GM18508 (cell line): ENCODE data around the gene CC2D2A.

Source experiments
- ATAC-seq: cut with Tn5 transposase; IDR thresholded peaks from one replicate; pipeline ENCODE4 v1.9.1; 2021; ENCODE audit warnings: moderate number of reproducible peaks; ENCODE audit not compliant: insufficient read depth, unreplicated experiment

Gene CC2D2A

DNA sequence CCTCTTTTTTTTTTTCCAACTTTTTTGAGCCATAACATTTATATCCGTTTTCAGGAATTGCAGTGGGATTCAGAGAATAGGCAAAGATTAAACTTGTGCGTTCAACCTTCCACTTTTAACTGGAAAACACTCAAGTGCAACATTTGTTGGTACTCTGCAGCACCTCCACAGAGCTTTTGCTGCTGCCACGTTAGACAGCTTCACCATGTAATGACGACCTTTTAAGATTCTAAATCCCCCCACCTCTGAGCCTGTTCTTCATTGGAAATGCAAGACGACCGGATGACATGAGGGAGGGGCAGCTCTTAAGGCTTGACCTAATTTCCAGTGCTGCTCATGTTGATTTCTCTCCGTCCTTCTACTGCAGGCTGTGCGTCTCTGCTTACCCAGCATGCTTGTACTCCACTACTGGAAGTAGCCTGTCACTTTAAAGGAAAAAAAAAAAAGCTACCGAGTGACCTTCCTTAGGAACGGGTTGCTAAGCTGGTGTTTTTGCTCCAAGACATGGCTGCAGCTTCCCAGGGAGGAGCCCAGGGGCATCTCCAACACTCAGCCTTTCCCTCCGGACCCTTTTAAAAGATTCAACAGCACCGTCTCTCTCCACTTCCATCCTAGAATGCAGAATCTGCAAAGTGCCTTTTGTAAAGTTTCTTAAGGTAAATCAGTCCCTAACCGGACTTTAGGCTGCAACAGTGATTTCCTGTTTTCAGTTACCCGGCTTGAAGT, at the start of gene CC2D2A:
TSS of gene CC2D2A (plus strand) at position 481 of the 726 bp plus-strand sequence. CDS start 6,051 bp downstream, outside the sequence.
- no peak for ATAC-seq

GRCh38 chr4:15420642-15421041, 49.0 kb upstream of the CC2D2A start:
- no peak for ATAC-seq

- no peak for ATAC-seq
These were observed 46.4 kb upstream of the CC2D2A start for GRCh38 chr4:15423285-15423711.

DNA sequence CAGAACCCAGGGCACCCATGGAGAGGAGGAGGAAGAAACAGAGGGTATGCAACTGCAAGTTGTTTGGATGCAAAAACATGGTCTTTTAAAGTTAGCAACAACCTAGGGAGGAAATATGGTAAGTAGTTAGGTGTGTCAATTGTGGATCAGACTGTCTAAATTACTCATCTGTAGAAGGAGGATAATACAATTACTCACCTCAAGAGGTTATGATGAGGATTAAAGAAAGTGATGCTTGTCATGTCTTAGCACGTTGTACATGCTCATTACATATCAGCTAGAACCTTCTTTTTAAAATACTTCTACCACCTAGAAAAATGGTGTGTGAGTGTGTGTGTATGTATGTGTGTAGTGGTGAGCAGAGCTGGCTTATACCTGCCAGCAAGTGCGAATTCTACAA, 44.2 kb upstream of the CC2D2A start:
- no peak for ATAC-seq

DNA sequence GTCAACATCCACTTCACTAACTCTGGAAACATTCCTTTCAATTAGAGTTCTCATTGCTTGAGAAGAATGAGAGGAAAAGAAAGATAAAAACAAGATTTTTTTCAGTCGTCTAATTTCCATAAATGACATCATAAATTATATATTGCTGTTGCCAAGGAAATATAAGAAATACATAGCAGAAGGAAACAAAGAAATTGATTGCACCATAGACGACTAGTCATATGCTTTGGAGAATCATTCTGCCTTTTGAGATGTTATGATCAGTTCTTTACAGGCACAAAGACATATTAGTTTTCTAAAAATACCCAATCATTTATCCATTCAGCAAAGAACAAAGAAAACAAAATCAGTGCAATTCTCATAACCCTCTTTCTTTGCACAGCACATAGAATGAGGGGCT, 42.5 kb upstream of the CC2D2A start:
- no peak for ATAC-seq

GRCh38 chr4:15427701-15428100, 42.0 kb upstream of the CC2D2A start, which contains the start of gene C1QTNF7:
C1QTNF7 (plus strand) TSS chr4:15428033; CDS start chr4:15435744, 7,711 bp downstream.
- ATAC-seq: no peak

DNA sequence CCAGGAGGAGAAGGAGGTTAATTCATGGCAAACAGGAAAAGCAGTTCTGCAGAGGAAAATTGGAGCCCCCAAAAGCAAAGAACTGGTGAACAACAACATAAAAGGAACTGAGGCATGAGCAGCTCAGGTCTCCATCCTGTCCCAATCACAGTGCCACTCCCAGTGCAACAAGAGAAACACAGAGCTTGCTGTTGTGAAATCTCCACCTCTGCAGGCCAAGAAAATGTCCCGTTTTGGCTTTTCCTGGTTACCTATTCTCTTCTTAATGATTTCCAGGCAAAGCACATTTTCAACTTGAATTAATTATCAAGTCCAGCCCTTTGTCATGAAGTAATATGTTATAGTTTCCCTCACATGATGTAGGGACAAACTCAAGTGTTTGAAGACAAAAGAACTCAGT, 41.1 kb upstream of the CC2D2A start:
- ATAC-seq: no peak

GRCh38 chr4:15434091-15434490, 35.6 kb upstream of the CC2D2A start:
- ATAC-seq: no peak

DNA sequence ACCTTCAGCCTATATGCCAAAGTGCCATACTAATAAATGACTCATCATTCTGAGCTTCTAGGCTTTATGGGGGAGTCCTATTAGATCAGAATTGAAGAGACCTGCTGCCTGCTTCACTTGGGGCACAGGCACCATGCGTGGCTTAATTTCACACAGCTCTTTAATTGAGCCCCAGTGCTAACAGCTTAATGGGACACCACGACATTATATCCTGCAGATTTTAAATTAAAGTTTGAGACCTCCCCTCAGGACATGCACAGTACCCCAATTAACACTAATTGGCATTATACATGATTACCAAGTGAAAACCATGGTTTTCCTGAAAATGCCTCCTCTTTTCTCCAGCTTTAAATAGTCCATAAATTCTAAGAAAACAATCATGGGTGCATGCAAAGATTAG, 35.0 kb upstream of the CC2D2A start:
- ATAC-seq: no peak

- ATAC-seq: no peak
These were observed 33.2 kb upstream of the CC2D2A start for GRCh38 chr4:15436513-15436912.

DNA sequence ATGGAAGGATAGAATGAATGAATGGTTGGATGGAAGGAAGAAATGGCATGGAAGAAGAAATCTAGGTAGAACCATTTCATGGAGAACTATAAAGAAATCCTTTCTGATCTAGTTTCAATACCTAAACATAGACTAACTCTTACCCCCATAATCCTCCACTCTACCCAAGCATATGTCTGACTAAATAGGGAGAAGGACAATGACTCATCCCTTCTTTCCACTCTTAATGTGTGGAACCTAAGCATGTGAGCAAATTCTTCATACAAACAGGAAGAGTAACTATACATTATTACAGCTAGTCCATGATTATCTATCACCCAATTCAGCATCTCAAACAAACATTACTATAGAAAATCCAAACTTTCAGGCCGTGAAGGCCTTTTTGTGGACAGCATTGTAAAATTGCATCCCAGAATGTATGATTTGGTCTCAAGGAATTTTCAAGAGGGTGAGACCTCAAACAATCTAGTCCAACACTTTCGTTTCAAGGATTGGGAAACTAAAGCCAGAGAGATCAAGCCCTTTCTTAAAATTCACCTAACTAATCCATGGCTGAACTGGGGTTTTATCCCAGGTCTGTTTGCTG, 30.6 kb upstream of the CC2D2A start:
- ATAC-seq: no peak

DNA sequence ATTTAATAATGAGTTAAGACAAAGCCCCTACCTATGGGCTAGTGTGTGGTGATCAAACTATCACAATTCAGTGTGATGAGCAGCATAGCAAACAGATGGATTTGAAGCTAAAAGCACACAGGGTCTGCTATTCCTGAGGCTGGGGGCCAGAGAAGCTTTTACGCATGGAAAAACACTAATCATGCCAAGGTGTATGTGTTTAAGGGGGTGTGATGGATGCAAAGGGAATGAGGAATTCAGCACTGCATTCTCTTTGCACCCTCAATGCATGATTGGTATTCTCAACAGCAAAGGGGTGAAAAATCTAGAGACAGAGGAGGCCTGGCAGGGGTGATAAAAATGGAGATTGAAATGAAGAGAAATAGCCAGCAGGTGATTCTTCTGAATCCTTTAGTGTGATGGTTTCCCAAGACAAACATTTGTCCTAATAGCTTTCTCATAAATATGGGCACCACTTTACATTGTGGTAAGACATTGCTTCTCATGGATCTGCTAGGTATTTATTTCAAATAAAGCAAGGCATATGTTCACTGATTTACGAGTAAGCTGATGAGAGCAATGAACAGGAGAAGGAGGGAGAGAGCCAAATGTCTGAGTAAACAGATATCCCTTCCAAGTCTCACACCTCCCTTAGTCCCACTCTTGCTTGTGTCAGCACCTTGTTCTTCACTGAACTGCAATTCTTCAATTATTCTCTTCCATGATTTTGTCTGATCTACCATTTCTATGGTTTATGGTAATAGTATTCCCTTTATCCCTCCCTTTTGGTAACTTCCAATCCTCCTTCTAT, 26.1 kb upstream of the CC2D2A start:
- no peak for ATAC-seq

DNA sequence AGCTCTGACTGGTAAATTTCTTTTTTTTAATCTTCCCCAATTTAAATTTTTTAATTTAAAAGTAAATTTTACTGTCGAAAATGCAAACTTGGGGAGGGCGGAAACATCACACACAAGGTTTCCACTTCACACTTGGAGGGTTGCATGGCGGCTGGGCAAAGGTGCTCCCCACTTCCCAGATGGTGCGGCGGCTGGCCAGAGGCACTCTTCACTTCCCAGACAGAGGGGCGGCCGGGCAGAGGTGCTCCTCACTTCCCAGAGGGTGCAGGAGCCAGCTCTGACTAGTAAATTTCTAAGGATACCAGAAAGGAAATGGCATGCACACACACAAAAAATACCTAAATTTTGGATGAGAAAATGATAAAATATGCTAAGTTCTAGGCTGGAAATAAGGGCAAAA, 25.4 kb upstream of the CC2D2A start:
- no peak for ATAC-seq

DNA sequence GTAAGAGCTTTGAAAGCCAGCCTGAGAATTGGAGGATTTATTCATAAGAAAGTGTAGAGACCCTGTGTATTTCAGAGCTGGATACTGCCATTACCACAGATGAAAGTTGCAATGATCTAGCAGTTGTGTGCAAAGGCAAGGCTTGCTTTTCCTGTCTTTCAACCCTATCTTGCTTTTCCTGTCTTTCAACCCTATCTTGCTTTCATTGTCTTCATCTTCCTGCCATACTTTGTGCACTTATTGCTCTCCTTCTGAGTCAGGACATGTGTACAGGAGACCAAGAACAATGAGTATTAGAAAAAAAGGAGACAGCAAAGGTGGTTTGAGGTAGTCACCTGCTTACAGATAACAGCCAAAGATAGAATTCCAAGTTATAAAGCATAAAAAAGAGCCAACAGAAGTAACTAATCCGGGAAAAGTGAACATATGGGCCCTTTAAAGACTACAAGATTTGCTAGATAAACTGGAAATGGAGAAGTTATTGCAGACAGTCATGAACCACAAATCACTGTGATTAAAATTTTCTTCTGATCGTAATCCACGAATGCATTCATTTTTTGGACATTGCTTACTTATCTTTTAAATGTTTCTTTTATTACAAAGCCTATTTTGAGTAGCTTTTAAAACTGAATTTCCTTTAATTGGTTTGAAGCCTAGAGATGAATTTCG, 24.7 kb upstream of the CC2D2A start:
- ATAC-seq: no peak

- no peak for ATAC-seq
These were observed 18.4 kb upstream of the CC2D2A start for GRCh38 chr4:15451181-15451865.

DNA sequence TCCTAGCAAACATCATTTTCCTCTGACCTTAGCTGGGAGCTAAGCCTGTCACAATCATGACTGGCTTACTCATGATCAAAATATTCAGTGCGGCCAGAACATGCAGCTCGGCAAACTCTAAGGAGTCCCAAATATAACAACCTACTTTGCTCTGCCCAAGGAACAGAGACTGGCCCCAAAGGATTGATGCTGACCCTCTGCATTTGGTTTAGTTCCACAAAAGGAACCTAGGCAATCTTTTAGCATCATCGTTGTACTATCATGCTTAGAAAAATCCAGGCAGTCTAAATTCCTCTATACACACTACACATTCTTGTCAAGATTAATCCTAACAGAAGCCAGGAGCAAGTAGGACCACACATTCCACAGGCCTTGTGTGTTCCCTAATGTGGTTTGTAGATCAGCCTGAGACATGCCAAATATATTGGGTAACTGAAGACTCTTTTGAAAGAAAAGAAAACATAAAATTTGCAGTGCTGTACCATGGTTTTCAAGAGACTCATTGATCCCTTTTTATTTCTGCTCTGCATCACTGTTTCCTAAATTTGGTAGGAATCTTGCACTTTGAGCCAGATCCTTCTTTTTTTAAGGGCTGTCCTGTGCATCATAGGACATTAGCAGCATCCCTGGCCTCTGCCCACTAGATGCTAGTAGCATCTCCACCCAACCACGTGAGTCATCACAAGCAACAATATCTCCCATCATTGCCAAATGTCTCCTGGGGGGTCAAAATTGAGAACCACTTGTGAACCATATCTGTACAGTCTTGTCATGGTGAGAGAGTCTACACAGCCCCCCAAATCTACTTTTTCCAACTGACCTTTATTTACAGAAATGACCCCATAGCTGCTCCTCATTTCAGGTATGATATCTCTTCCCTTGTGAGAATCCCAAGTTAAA, 17.6 kb upstream of the CC2D2A start:
- ATAC-seq: no peak

DNA sequence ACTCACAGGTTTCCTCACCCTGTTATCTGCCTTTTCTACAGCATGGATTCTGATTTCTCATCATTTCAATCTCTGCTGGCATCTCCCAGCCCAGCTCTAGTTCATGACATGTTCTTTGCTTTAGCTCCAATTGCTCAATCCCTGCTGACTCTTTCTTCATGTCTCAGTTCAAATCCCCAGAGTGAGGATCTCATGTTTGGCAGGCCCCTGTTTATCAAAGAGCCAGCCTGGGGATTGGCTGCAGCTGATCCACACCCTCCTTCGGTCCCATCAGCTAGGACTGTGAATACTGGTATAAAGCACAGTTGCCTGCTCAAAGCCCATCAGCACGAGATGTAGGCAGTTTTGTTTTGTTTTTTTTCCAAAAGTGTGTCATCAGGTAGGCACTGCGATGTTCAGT, 14.4 kb upstream of the CC2D2A start:
- no peak for ATAC-seq

GRCh38 chr4:15457406-15458201, 12.1 kb upstream of the CC2D2A start:
- ATAC-seq: peak; percentile 96
